ENCODE measurements around the gene CDK17. TPM values are rescaled to one million over a fixed set of nuclear protein-coding genes. Genes with fewer than 3 reads are reported as not detected.

The CDK17 gene
- total and polyA plus RNA-seq, 2 of the 8 experiments (the other 6 are each of a cell fraction or from before 2014, with no cell fraction given): 5.8 to 20.0 TPM

DNA sequence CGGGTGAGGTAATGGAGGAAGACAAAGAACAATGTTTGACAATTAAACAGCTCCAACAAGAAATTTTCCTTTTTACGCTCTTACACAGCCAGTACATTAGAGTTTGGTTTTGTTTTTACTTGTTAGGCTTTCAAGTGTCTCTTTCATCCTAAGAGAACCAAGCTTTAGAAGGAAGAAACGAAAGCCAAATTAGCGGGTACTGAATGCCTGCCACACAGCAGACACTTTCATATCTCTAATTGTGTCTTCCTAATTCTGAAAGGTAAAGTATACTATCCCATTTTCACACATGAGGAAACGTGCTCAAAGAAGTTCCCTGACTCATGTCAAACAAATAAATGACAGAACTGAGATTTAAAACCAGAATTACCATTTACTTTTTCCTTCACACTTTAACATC lies 65.0 kb downstream of the CDK17 start:
- Histone ChIP-seq H3K9me3 (ENCODE audit: insufficient read depth in 2 of 2, low read depth in 1 of 2, low read length in 1 of 2) (peaks cover 3 to 7% of the 10 kb centered on the region in 2 experiments; a peak in 1 of 4 replicates), H3K4me3 (ENCODE audit: extremely low read depth in 1 of 4, insufficient read depth in 2 of 4, low read depth in 3 of 4, low read length in 4 of 4) (no peak overlapping the region), H2BK5ac (ENCODE audit: low read depth, low read length) (no peak overlapping the region), H2AFZ (ENCODE audit: low read length) (no peak overlapping the region), H3K79me2 (ENCODE audit: control insufficient read depth in 1 of 2, insufficient read depth in 2 of 2, low read length in 2 of 2) (0 out of 4 replicates have a peak, but pooled peaks cover 0 to 3% of the 10 kb centered on the region in 2 experiments), H3K27me3 (replicated peaks in 1 of 4; ENCODE audit: control insufficient read depth in 3 of 4, extremely low read depth in 1 of 4, insufficient read depth in 3 of 4, low read length in 3 of 4) (no peaks in the 10 kb centered on the region), H3K18ac (ENCODE audit: extremely low read depth, low read length) (no peak overlapping the region), H3K23ac (ENCODE audit: insufficient read length) (no peak overlapping the region), H4K91ac (replicated peaks; ENCODE audit: insufficient read length, low read length) (no peak overlapping the region), H2AK5ac (ENCODE audit: low read depth, low read length) (no peak overlapping the region), H3K23me2 (ENCODE audit: low read depth, low read length) (no peaks in the 10 kb centered on the region; the same call in 1 of the 2 replicates), H3K56ac (replicated peaks; ENCODE audit: insufficient read length, low read depth, low read length) (no peak overlapping the region), H4K8ac (ENCODE audit: extremely low read depth, insufficient read depth, low read length) (no peak overlapping the region), H2BK120ac (replicated peaks; ENCODE audit: low read depth, low read length) (no peak overlapping the region), H3K36me3 (ENCODE audit: control insufficient read depth in 2 of 4, insufficient read depth in 4 of 4, low read length in 3 of 4) (peaks cover 0 to 2% (median 0%) of the 10 kb centered on the region in 4 experiments; a peak in 2 of 8 replicates), H2BK20ac (ENCODE audit: low read length) (no peak overlapping the region), H3K27ac (ENCODE audit: low read depth, low read length) (no peak overlapping the region), H3K4ac (replicated peaks; ENCODE audit: insufficient read length, low read depth, low read length) (no peak overlapping the region), H4K20me1 (replicated peaks in 1 of 2; ENCODE audit: control insufficient read depth in 1 of 2, insufficient read depth in 2 of 2, low read length in 2 of 2) (no peaks in the 10 kb centered on the region), H2BK15ac (ENCODE audit: low read length) (no peak overlapping the region), H3K14ac (ENCODE audit: insufficient read length) (no peak overlapping the region), H3K4me1 (replicated peaks in 1 of 4; ENCODE audit: control insufficient read depth in 3 of 4, insufficient read depth in 4 of 4, low read length in 3 of 4) (no peaks in the 10 kb centered on the region), H3K4me2 (ENCODE audit: insufficient read depth in 1 of 2, low read depth in 2 of 2, low read length in 2 of 2) (no peak overlapping the region), H3K79me1 (ENCODE audit: low read depth, low read length) (no peaks in the 10 kb centered on the region), H4K5ac (ENCODE audit: insufficient read length, low read depth, low read length) (no peak overlapping the region), H2BK12ac (ENCODE audit: low read depth, low read length) (no peak overlapping the region), H3K9ac (replicated peaks in 1 of 4; ENCODE audit: extremely low read depth in 1 of 4, low read depth in 3 of 4, low read length in 3 of 4) (no peak overlapping the region)
- 85% methylated on average over 5 of the region's 5 CpGs; no CpG with 5 or more reads in 1 of the 2 experiments for WGBS, 2 experiments (ENCODE audit: extremely low coverage in 1 of 2, insufficient coverage in 1 of 2, insufficient read length in 1 of 2, insufficient replicate concordance in 2 of 2, low coverage in 1 of 2, low lambda C conversion rate in 2 of 2, missing lambda C conversion rate in 1 of 2)
- CTCF ChIA-PET (ENCODE audit: partially characterized antibody): no interaction called here
- no peak for FAIRE-seq
- POLR2A ChIA-PET (ENCODE audit: partially characterized antibody): no interaction called here
- DNase-seq (ENCODE audit: low read depth in 1 of 2, low spot score in 2 of 2): no peak
- TF ChIP-seq, protein P1, sequence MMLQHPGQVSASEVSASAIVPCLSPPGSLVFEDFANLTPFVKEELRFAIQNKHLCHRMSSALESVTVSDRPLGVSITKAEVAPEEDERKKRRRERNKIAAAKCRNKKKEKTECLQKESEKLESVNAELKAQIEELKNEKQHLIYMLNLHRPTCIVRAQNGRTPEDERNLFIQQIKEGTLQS (IDR thresholded peaks at IDR 0.05; ENCODE audit: insufficient read depth, low read depth, low read length): no peak
- TF ChIP-seq GABPA (IDR thresholded peaks at IDR 0.05; ENCODE audit: borderline replicate concordance, insufficient read depth, low read length): no peak
- no peak for TF ChIP-seq KDM1A (IDR thresholded peaks at IDR 0.05; ENCODE audit: borderline replicate concordance, low read length)
- no peak for TF ChIP-seq ASH2L (IDR thresholded peaks at IDR 0.05; ENCODE audit: low read length)
- TF ChIP-seq EP300 (IDR thresholded peaks at IDR 0.05; ENCODE audit: borderline replicate concordance in 1 of 2, low read depth in 2 of 2, low read length in 2 of 2): no peak
- no peak for TF ChIP-seq HDAC2 (IDR thresholded peaks at IDR 0.05; ENCODE audit: borderline replicate concordance in 1 of 2, low read depth in 2 of 2, low read length in 2 of 2)
- TF ChIP-seq SRF (IDR thresholded peaks at IDR 0.05; ENCODE audit: low read depth, low read length): no peak
- no peak for TF ChIP-seq SP2 (IDR thresholded peaks at IDR 0.05; ENCODE audit: low read length)
- TF ChIP-seq, protein P2, sequence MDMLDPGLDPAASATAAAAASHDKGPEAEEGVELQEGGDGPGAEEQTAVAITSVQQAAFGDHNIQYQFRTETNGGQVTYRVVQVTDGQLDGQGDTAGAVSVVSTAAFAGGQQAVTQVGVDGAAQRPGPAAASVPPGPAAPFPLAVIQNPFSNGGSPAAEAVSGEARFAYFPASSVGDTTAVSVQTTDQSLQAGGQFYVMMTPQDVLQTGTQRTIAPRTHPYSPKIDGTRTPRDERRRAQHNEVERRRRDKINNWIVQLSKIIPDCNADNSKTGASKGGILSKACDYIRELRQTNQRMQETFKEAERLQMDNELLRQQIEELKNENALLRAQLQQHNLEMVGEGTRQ (IDR thresholded peaks at IDR 0.05; ENCODE audit: low read length): no peak
- TF ChIP-seq CTBP2 (IDR thresholded peaks at IDR 0.05; ENCODE audit: borderline replicate concordance, insufficient read depth, insufficient read length, low read length): no peak
- no peak for TF ChIP-seq POU5F1 (IDR thresholded peaks at IDR 0.05; ENCODE audit: low read depth, low read length)
- no peak for TF ChIP-seq SIX5 (IDR thresholded peaks at IDR 0.05; ENCODE audit: low read depth, low read length)
